IPS DF 19.7 (cell line): ENCODE results near the gene AMFR.

Experiments used
- DNase-seq: peaks from one replicate; pipeline ENCODE4 v3.0.0-alpha.2; 2013; ENCODE audit warnings: low read depth, low spot score

AMFR gene

DNA sequence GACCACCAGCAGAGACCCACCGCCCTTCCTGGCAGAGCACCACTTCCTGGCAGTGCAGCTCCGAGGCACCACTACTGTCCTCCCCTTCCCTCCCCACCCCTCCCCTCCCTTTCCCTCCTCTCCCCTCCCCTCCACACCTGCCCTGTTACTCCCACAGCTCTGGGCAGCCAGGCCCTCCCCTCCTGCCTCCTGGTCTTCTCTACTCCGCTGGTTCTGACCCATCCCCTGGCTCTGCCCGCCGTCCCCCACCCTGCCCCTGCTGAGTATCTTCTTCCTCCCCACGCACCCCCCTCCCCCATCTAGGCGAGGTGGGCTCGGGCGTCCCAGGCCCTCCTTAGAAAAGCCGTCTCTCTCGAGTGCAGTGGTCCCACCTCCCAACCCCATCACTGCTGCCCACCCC, 77.7 kb downstream of the AMFR start:
- DNase-seq: no peak

DNA sequence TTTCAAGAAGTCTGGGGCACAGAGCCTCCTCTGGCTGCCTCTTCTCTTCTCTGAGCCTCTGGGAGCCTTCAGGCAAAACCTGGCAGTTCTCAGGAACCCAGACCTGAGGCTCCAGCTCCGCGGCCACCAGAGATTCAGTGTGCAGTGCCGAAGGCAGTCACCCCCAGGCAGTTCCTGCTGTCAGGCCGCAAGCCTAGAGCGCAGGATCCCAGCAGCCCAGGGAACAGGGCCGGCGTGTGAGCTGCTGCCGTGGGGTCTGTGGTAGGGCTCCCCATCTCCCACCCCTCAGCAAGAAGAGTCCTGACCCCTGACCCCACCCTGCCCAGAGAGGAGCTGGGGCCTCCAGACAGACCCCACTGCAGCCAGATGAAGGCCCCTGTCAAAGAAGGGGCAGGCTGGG, 78.2 kb downstream of the AMFR start:
- no peak for DNase-seq

DNA sequence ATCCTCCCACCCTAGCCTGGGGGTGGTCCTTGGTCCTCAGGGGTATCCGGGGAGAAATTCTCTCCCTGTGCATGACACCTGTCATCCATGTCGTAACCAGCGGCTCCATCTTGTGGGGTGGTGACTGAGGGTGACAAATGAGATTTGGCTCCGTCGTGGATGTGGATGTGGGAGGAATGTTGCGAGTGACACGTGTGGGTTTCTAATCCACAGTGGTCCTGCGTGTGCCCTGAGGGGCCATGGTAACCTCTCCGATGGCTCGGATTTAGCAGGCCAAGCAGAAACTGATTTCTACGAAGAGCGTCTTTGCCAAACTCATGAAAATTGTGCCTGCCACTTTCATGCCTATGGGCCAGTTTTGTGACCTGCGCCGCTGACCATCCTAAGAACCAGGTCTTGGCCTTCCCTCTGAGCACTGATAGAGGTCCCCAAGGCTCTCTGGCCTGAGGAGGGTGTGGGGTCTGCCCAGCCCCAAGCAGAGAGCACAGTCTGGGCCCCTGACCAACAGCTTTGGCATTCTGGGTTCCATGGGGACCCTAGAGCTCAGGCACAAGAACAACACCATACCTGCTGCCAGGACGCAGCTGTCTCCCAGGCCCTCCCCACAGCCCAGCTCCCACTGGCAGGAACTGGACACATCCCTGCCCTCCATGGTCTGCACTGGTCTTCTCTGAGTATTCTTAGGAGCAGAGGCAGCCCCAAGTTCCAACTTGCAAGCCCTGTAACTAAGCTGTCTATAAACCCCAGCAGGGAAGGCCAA, 79.0 kb downstream of the AMFR start:
- no peak for DNase-seq

DNA sequence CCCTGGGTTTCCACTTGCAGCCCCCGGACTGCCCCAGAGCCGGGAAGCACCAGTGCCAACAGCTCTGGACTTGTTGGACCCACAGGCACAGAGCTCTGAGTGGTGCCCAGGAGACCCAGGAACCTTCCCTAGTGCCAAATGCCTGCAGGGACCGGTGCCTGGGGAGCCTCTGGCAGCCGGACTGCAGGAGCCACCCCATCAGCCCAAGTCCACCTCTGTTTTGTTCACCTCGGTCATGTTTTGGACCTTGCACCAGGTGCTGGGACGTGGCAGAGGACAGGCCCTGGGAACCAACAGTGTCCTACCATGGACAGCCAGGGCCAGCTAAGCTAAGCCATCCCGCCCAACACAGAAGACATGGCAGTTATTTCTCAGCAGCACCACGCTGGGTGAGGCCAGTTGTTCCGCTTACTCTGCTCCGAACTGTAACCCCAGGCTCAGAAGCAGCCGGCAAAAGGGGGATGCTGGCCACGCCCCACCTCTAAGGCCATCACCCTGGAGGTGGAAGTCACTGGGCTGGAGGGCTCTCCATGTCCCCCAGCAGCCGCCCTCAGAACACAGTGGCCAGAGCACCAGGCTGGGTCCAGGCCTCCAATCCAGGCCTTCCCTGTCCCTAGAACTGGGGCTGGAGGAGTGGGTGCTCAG, 79.8 kb downstream of the AMFR start:
- no peak for DNase-seq

DNA sequence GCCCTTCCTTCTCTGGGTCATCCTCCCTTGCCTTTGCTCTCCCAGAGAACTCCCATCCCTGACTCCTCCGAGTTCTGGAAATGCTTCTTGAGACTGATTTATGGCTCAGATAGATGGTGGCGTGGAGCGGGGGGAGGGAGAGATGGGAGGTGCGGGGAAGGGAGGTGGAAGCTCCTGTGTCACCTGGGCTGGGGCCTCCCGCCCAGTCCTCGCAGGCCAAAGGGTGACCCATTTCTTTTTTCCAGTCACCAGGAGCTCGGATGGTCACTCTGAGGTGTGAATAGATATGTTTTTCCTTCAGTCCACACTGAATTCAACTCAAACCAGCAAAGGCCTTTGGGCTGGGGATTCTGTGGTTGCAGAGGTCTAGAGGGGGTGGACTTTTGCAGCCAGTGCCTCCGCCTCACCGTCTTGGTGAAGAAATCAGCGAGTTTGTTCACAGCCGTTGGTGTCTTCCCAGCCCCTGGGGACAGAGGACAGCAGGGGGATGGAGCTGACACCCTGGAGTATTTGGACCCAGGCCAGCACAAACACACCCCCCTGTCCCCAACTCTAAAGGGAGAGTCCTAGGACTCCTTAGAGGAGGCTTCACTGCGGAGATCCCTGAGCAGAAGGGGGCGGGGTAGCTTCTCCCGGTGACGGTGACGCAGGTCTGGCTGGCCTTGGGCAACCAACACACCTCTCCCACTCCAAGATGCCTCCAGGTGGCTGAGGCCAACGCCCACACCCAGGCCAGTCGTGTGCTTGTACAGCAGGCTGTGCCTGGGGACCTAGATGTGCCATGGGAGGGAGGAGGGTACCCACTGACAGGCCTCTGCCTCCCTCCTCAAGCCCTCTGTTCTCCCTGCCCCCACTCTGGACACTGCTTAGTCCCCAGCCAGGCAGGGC, 80.6 kb downstream of the AMFR start:
- DNase-seq: no peak

DNA sequence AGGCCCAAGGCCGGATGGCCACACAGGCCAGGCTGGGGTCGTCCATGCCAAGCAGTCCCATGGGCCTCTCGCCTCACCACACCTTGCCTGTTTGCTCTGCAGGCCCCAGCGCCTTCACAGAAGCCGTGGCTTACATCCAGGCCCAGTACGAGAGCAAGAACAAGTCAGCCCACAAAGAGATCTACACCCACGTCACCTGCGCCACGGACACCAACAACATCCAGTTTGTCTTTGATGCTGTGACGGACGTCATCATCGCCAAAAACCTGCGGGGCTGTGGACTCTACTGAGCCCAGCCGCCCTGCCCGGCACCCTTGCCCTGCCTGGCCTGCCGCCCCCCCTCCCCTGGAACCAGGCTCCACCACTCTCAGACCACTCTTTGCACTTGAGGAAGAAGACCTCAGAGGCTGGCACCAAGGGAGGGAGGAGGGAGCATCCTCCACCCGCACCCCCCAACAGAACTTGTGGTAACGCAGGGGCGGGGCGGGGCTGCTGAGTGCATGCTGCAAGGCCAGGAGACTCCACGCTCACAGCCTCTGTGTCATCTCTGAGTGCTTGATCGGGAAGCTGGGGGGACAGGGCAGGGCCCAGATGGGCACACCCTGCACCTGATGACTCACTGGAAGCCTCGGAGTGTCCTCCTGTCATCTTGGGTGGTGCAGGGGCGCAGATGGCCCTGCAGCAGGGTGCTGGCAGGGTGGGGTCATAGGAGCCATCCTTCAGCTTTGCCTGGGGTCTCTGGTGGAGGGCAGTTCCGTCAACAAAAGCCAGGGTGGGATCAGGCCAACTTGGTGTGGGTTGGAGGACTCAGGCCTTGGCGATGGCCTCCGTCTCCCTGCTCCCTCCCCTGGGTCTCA, 81.5 kb downstream of the AMFR start:
- DNase-seq: no peak

DNA sequence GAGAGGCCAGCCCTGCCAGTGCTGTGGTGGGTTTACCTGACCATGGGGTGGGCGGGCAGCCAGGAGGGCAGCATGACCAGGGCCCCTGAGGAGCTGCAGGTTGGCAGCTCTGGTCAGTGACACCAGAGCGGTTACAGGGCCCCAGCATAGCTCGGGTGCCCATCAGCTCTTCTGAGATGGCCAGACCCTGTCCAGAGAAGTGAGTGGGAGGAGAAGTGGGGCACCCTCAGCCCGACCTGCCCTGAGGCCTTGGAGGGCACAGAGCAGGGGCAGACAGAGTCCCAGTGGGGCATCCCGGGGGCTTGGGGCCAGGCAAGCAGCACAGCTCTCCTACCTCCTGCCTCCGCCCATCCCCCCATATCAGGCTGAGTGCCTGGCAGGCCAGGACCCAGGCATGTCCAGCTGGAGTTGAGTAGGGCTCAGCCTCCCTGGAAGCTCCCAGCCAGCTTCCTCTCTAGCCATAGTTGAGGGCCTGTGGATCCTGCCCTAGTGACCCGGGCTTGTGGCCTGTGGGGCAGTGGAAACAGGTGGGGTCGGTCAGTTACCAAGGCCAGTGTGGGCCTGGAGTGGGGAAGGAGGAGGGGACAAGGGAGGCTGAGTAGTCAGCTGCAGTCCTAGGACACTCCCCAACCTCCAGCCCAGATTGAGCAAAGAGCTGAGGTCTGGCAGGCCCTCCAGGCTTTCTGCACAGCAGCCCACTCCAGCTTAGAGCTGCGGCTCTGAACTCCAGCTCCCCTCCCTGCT, 83.5 kb downstream of the AMFR start:
- no peak for DNase-seq

DNA sequence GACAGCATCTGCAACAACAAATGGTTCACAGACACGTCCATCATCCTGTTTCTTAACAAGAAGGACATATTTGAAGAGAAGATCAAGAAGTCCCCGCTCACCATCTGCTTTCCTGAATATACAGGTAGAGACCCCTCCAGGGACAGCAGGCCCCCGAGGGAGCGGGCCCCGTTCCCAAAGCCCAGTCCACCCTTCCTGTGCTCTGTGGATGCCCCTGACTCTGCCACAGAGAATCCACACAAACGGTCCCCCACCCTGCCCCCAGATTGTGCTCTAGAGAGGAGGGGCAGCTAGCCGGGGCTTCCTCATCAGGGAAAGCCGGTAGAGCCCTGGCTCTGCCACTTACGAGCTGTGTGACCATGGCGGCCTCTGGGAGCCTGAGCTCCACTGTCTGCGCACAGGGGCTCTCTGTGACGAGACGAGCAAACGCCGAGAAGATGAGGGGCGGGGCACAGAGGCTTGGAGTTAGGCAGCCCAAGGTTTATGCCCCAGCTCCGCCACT, 84.4 kb downstream of the AMFR start:
- no peak for DNase-seq

DNA sequence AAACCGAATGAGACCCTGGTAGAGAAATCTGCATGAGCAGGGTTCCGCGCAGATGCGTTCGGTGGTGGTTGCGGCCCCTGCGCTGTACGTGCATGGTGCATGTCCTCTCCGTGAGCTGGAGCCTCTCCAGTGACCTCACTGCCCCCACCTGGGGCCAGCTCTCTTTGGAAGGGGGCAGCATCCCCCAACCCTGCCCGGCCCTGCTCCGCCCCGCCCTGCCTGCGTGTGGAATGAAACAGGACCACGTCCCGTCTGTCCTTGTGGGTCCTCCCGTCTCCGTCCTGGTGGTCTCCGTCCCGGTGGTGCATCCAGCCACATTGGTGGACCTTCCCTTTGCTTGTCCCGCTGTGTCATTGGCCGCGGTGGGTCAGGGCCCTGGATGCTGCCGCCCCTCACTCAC, 84.9 kb downstream of the AMFR start:
- no peak for DNase-seq

DNA sequence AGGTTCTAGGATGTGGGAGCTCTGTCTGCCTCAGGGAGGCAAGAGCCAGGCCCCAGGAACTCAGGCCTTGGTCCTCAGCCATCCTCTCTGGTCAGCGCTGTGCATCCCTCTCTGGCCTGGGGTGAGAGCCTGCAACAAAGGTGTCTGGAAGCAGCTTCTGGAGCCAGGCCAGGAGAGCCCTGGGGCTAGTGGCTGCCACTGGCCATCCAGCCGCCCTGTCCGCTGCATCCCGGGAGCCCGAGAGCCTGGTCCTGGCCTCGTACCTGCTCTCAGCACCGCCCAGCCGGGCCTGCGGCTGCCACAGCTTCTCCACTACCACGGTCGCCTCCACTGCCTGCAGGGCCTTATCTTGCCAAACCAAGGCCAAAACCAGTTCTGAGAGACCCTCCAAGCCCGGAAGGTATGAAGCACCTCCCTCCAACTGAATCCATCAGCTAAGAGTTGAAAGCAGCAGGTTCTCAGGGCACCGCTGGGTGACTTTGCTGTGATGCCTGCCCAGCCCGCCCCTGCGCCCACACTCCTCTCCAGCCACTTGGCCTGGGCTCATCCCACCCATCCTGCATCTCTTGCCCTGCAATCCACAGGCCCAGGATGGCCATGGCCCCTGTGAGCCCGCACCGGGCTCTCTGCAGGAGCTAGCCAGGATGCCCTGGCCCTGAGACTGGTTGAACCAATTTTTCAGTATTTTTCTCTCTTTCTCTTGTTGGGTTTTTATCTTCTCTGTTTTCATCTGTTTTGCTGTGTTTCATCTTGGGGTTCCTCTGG, 85.7 kb downstream of the AMFR start:
- no peak for DNase-seq

DNA sequence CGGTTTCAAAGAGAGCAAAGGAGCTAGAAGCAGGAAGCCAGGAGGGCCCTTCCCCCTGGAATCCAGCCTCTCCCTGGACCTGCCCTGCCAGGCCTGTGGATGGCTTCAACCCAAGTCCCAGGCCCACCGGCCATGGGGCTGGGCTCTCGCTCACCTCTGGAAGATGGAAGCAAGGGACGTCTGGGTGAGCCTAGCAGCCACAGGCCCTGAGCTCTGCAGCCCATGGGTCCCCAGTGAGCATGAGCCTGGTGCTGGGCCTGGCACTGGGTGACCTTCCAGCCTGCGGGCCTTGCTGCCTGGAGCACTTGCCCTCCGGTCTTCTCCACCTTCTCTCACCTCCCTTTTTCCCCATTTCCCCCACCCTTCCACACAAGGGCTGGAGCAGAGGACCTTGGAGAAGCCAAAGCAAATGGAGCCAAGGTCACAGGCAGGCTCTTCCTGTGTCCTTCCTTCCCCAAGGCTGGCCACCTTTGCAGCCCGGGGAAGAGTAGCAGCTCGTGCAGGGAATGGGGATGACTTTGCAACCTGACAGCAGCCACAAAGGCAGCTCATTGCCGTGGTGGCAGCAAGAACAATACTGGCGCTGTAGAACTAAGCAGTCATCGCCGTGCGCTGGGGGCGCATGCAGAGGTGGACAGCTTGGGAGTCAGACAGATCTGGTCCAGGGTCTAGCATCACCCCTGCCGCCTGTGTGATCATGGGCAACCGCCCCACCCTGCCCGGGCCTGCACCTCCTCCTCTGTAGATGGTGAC, 86.6 kb downstream of the AMFR start:
- DNase-seq: no peak

DNA sequence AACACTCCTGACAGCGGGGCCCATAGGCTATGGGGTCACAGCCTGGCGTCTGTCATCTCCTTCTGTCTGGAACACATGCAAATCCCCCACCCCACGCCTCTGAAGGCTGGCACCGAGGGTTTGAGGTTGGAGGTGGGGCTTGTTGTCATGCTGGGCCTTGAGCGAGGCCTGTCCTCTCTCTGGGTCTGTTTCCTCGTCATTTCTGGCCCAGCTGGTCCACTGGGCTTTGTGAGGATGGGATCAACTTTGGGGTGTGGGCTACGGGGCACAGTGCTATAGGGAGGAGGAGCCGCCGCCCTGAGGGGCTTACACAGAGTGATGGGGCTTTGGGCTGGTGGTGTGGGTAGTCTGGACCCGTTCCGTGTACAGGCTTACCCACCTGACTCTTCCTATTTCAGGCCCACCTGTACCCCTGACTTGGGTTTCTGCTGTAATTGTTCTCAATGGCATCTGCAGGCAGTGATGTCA, 87.5 kb downstream of the AMFR start:
- DNase-seq: no peak

DNA sequence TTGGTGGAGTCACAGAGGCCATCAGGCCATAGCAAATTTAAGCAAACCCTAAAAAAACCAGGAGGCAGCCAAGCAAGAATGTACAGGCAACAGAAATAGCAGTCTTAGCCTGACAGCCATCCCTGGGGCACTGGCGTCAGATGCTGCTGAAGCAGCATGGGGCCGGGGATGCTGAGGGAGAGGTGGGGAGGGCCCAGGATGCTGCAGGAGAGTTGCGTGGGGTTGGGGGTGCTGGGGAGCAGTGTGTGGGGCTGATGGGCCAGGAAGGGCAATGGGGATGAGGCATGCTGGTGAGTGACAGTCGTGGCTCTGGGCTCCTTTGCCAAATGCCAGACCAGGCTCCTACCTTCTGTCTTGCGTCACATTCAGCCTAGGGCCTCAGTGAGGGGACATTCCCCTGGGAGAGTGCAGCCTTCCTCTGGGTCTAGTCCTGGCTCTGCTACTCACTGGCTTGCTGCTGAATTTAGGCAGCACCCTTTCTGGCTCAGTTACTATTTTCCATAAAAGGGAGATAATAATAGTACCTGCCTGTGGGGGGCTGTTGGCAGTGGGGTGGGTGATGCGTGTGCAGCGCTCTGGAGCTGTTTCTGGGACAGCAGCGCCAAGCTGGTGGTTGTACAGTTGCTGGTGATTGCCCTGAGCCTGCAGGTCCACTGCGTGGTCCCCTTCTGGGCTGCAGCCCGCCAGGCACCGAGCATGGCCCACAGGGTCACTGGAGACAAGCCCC, 88.1 kb downstream of the AMFR start:
- DNase-seq: no peak

DNA sequence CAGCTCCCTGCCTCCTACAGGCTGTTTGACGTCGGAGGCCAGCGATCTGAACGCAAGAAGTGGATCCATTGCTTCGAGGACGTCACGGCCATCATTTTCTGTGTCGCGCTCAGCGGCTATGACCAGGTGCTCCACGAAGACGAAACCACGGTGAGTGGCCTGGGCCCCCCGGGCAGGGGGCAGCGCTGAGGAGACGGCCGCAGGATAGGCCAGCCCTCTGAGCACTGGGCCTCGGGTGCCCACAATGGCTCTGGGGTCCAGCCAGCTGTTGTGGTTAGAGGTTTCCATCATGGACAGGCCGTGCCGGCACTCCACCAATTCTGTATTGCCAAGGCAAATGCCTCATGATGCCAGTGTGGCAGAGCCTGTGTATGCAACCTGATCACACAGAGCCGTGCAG, 88.6 kb downstream of the AMFR start:
- DNase-seq: no peak

DNA sequence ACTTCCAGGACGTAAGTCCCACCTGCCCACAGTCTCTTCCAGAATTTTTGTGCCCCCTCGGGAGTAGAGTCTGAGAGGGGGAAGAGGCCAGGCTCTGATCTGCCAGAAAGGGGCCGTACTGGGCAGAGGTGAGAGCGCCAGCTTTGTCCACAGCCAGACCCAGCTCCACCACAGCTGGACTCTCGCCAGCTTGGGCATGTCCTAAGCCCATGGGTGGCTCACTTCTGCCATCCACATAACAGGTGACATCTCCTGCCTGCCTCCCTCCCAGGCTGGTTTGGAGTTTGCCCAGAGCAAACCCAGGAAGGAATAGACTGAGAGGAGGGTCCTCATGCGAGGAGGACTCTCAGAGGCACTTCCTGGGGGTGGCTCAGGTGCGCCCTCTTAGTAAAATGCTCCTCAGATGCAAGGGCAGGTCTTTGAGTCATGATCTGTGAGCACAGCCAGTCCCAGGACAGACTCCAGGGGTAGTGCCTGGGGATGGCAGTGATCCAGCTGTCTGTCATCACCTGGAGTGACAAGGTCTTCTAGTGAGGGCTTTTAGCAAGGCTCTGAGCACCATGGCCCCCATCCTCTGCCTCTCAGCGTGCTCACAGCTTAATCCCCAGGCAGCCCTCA, 89.2 kb downstream of the AMFR start:
- no peak for DNase-seq

DNA sequence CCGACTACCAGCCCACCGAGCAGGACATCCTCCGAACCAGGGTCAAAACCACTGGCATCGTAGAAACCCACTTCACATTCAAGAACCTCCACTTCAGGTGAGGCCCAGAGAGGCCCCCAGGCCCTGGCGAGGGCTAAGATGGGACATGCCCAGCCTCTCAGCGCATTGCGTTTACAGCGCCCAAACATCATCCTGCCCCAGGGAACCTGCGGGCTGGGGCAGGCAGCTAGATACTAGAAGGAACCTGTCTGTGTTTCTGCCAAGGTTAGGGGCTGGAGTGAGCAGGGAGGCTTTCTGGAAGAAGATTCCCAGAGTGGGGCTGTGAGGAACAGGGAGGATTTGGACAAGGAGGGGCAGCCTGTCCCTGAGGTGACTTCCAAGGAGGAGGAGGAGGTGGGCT, 90.6 kb downstream of the AMFR start:
- DNase-seq: no peak

DNA sequence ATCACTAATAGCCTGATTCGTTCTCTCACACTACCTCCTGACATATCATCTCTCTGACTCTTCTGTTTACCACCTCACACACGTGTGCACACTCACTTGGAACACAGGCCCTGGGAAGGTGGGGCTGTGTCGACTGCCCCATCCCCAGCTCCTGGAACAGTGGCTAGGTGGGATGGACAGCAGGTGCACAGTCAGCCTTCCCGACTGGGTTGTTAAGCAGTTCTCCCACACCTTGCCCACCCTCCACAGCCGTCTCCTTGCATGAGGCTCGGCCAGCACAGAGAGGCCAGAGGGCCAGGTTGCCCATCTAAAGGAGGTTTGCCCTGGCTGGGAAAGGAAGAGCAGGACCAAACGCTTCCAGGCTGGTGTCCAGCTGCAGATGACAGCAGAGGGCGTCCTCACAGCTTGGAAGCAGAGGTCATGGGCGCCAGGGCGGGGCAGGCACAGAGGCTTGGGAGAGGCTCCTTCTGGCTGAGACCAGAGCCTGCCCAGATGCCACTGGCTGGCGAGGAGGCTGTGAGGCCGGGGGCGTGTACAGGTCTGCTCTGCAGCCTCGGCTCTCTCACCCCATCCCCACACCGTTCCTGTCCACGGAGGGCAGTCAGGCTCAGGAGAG, 92.8 kb downstream of the AMFR start:
- peak; percentile 30 for DNase-seq

DNA sequence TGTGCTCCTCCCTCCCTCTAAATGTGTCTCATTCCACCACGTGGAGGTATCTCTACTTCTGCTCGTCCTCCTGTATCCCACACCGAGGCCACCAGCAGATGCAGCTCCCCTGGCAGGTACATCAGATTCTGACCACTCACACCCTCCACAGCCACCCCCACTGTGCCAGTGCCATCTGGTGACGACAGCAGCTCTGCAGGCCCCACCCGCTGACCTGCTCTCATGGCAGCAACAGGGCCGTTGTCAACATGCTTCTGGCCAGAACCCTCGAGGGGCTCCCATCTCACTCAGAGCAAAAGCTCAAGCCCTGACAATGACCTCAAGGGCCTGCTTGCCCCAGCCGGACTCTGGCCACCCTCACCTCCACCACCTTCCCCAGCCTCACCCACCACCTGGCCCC, 93.4 kb downstream of the AMFR start:
- DNase-seq: no peak
